ENCODE results near the gene CCT7.

DNA sequence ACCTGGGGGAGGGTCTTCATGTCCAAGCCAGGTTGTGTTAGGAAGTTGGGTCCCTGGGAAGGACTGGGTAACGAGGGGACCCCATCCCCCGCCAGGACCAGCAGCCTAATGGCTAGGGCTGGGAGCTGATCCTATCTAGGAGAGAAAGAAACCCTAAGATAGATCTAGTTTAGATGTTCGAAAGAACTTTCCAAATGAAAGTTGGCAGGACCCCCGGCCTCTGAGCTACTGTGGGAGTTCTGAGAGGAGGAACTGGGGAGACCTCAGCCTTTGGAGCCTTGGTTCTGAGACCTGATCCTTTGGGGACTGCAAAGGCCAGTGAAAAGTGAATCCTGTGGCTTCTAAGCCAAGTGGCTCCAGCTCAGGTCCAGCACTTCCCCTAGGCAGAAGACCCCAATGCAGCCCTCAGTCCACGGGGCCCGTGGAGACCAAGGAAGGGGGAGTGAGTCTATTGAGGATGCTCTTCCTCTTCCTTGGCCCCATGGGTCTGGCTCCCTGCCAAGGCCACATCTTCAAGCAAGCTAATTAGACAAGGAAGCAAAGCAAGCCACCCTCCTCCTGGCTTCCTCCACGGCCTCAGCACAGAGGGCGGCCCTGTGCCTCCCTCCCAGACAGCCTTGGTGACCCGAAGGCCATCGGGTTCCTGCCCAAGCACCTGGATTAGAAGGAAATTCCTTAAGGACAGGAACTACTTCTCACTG is 23.5 kb downstream of the CCT7 start:
- TF ChIP-seq, protein P1, sequence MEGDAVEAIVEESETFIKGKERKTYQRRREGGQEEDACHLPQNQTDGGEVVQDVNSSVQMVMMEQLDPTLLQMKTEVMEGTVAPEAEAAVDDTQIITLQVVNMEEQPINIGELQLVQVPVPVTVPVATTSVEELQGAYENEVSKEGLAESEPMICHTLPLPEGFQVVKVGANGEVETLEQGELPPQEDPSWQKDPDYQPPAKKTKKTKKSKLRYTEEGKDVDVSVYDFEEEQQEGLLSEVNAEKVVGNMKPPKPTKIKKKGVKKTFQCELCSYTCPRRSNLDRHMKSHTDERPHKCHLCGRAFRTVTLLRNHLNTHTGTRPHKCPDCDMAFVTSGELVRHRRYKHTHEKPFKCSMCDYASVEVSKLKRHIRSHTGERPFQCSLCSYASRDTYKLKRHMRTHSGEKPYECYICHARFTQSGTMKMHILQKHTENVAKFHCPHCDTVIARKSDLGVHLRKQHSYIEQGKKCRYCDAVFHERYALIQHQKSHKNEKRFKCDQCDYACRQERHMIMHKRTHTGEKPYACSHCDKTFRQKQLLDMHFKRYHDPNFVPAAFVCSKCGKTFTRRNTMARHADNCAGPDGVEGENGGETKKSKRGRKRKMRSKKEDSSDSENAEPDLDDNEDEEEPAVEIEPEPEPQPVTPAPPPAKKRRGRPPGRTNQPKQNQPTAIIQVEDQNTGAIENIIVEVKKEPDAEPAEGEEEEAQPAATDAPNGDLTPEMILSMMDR (IDR thresholded peaks at IDR 0.05) = no peak
- TF ChIP-seq RAD21 (IDR thresholded peaks at IDR 0.05; ENCODE audit: low read length) (no peak), YY1 (IDR thresholded peaks at IDR 0.05; ENCODE audit: low read depth) (no peak), POLR2AphosphoS5 (IDR thresholded peaks at IDR 0.05; ENCODE audit: low read depth, low read length) (no peak), MAX (IDR thresholded peaks at IDR 0.05; ENCODE audit: low read depth) (no peak)
